GM06990 (cell line): ENCODE measurements around the gene TYSND1.
"Not testable (repeated sequence)": the region's sequence is repeated elsewhere in the genome, so short reads cannot be mapped to it uniquely, and the experiment has no call there.

Source experiments
- DNase-seq: peaks from one replicate; pipeline ENCODE4 v3.0.0-alpha.2; 2011; ENCODE audit not compliant: insufficient read length; ENCODE audit errors: extremely low read depth
- H3K27me3 ChIP-seq: replicated peaks from 2 replicates; pipeline ENCODE4 v1.6.0; 2011; ENCODE audit warnings: low read length; ENCODE audit not compliant: control insufficient read depth, insufficient read depth
- H3K36me3 ChIP-seq: 2 replicates; pipeline ENCODE4 v1.5.1; 2011; ENCODE audit warnings: low read length; ENCODE audit not compliant: control insufficient read depth, insufficient read depth
- H3K4me3 ChIP-seq: replicated peaks from 2 replicates; pipeline ENCODE4 v1.5.1; 2011; ENCODE audit warnings: low read depth, mild to moderate bottlenecking, control low read depth, low read length
- TF ChIP-seq, protein P1 (sequence below): IDR thresholded peaks from 2 replicates; pipeline ENCODE4 v1.5.1; 2011; ENCODE audit warnings: low read length, control low read depth, mild to moderate bottlenecking, inconsistent platforms; ENCODE audit not compliant: insufficient read depth, poor library complexity, severe bottlenecking

Gene TYSND1

DNA sequence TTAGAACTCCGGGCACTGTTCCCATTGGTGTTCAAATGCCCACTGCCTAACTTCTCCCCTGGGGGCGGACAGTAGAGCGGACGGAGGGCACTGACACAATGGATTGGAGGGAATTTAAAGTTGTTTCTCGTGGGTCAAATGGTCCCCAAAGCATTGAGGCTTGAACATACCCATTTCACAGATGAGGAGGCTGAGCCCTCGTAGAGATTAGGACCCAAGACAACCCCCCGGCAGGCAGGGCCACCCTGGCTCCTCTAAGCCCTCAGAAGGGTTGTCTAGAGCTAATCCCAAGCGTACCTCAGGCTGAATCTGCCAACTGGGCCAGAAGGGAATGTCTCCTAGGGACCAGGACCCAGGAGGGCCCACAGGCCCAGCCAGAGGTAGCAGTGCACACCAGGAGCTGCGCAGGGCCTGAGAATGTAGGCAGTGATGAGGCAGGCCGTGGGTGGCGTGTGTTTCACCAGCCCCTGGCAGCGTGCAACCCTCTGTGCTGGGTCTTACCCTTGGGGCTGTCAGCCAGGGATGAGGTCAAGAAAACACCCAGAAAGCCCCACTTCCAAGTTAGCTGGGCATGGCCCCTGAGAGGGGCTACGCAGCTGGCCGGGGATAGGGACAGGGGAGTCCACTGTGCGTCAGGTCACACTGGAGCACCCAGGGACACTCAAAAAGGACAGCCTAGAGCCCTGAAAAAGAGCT lies 19.7 kb downstream of the TYSND1 start:
- DNase-seq = no peak
- Histone ChIP-seq H3K36me3 (peaks cover 17% of the 10 kb centered on the region), H3K4me3 (no peak overlapping the region), H3K27me3 (no peaks in the 10 kb centered on the region)
- TF ChIP-seq, protein P1, sequence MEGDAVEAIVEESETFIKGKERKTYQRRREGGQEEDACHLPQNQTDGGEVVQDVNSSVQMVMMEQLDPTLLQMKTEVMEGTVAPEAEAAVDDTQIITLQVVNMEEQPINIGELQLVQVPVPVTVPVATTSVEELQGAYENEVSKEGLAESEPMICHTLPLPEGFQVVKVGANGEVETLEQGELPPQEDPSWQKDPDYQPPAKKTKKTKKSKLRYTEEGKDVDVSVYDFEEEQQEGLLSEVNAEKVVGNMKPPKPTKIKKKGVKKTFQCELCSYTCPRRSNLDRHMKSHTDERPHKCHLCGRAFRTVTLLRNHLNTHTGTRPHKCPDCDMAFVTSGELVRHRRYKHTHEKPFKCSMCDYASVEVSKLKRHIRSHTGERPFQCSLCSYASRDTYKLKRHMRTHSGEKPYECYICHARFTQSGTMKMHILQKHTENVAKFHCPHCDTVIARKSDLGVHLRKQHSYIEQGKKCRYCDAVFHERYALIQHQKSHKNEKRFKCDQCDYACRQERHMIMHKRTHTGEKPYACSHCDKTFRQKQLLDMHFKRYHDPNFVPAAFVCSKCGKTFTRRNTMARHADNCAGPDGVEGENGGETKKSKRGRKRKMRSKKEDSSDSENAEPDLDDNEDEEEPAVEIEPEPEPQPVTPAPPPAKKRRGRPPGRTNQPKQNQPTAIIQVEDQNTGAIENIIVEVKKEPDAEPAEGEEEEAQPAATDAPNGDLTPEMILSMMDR = no peak

DNA sequence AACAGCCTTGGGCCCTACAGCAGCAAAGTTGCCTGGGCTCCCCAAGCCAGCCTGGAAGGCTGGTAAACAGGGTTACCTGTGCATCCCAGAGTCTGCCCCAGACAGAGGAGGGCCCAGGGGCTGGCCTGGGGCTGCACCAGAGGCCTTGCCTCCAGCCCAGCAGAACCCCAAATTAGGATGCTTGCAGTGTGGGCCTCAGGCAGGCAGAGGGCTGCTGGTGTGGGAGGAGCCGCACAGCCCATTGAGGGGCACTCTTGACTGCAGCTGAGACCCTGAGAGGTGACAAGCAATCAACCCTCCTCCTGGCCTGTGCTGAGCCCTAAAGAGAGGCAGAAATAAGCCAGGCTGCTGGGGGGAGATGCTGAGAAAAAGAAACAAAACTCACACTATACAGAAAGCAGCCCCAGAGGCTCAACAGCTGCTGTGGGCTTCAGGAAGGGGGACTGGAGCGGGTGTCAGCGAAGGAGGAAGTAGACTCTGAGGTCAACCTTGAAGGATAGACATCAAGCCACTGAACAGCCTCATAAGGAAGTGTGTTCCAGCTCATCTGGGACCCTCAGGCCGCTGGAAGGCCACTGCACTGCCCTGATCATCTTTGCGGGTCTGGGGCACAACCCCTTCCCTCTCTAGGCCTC lies 20.5 kb downstream of the TYSND1 start:
- TF ChIP-seq, protein P1 = no peak
- Histone ChIP-seq H3K4me3 (no peak overlapping the region), H3K27me3 (no peaks in the 10 kb centered on the region), H3K36me3 (peaks cover 21% of the 10 kb centered on the region)
- no peak for DNase-seq

DNA sequence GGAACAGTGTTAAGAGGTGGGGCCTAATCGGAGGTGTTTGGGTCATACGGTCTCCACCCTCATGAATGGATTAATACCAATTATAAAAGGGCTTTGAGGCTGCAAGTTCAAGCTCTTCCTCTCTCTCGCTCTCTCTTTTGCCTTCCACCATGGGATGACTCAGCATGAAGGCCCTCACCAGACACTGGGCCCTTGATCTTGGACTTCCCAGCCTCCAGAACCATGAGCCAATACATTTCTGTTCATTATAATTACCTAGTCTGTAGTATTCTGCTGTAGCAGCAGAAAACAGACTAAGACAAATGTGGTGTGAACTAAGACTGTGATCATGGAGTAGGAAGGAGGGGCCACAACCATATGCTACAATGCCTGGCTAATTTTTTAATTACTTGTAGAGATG lies 21.6 kb downstream of the TYSND1 start:
- TF ChIP-seq, protein P1 = no peak
- DNase-seq = no peak
- Histone ChIP-seq H3K27me3 (no peaks in the 10 kb centered on the region), H3K4me3 (no peak overlapping the region), H3K36me3 (peaks cover 26% of the 10 kb centered on the region)

DNA sequence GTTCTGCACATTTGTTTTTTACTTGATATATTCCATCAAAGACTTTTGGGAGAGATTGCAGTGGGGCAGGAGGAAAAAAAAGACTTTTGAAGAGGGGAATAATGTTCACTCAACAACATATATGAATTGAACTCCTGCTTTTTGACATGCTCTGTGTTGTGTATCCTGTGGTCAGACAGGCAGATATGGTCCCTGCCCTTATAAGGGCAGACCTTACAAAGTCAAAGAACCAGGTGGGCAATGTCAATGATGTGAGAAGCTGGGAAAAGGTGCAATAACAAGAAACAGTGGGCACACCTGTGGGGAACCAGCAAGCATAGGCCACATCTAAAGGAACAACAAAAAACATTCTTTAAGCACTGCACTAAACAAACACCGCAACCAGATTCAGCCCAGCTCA lies 22.1 kb downstream of the TYSND1 start:
- H3K27me3 ChIP-seq = no peaks in the 10 kb centered on the region
- TF ChIP-seq, protein P1 = no peak
- H3K4me3 ChIP-seq = no peak overlapping the region
- no peak for DNase-seq
- peaks cover 30% of the 10 kb centered on the region for H3K36me3 ChIP-seq

DNA sequence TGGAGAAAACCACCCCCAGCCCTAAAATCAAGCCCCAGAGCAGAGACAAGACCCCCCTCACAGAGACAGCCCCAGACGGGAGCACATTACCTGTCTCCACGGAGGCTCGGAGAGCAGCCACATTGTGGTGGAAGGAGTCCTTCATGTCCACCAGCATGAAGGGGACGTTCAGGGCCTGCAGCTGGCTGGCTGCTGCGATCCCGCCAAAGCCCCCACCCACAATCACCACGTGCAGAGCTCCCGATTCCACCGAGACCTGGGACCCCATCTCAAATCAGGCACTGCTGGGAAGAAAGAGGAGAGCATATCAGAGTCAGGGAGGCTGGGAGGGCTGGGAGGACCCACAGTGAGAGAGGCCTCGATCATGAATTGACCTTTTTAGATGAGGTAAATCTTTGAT lies 22.7 kb downstream of the TYSND1 start:
- H3K4me3 ChIP-seq = no peak overlapping the region
- DNase-seq = no peak
- peaks cover 30% of the 10 kb centered on the region for H3K36me3 ChIP-seq
- no peaks in the 10 kb centered on the region for H3K27me3 ChIP-seq
- TF ChIP-seq, protein P1 = no peak

DNA sequence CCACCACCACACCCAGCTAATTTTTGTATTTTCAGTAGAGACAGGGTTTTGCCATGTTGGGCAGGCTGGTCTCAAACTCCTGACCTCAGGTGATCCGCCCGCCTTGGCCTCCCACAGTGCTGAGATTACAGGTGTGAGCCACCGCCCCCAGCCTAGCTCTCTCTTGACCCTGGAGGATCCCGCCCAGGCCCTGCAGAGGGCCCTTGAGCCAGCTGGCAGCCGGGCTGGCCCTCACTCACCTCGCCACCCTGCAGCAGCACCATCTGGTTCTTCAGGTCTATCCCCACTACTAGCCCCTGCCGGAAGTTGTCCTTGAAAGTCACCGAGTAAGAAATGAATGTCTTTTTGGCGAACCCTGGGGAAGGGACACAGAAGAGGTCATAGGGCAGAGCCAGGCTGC lies 23.3 kb downstream of the TYSND1 start:
- not testable (repeated sequence) for H3K27me3 ChIP-seq, H3K4me3 ChIP-seq, DNase-seq
- peaks cover 30% of the 10 kb centered on the region for H3K36me3 ChIP-seq
